ENCODE measurements around the gene OR5K2.

Gene OR5K2

GRCh38 chr3:98525494-98525893, 28.0 kb downstream of the OR5K2 start:
- FAIRE-seq: no peak

- no peak for FAIRE-seq
Measured at GRCh38 chr3:98528474-98529346, 31.2 kb downstream of the OR5K2 start.

DNA sequence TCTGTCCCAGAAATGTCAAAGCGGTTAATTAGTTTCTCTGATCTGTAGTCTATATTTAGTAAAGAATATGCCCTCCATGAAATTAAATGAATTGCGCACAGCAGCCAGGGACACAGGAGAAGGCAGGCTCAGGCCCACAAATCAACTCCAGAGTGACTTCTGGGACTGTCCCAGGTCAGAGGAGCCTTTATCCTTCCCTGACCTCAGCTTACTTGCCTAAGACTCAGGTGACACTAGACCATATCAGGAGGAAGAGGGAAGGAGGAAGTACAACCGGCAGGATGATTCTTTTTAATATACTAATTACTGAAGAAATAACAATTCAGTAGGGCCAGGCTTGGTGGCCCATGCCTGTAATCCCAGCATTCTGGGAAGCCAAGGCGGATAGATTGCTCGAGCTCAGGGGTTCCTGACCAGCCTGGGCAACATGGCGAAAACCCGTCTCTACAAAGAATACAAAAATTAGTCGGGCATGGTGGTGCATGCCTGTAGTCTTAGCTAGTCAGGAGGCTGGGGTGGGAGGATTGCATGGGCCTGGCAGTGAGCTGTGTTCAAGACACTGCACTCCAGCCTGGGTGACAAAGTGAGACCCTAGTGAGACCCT, 32.5 kb downstream of the OR5K2 start:
- FAIRE-seq: no peak

DNA sequence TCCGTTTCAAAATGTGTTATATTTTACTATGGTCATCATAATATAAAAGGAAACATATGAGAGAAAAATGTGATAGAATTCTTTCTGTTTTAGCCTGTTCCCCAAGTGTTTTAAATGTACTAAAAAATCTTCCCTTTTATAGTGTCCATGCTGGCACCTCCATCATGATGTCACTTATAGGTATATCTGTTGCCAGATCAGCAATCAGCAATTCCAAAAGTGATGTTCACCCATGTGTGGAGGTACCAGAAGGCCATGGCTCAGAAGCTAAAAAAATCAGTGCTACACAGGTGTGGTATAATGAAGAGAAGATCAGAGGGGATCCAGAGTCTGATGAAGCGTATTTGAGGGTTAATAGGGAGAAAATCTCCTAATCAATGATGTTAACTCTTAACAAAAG, 33.2 kb downstream of the OR5K2 start:
- no peak for FAIRE-seq

GRCh38 chr3:98531622-98532274, 34.3 kb downstream of the OR5K2 start, which contains the start of gene GPR15:
Gene GPR15, plus strand, starts transcription at chr3:98531978. Its CDS starts 56 bp downstream, at chr3:98532034.
- no peak for FAIRE-seq

DNA sequence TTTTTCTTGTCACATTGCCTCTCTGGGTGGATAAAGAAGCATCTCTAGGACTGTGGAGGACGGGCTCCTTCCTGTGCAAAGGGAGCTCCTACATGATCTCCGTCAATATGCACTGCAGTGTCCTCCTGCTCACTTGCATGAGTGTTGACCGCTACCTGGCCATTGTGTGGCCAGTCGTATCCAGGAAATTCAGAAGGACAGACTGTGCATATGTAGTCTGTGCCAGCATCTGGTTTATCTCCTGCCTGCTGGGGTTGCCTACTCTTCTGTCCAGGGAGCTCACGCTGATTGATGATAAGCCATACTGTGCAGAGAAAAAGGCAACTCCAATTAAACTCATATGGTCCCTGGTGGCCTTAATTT, 34.8 kb downstream of the OR5K2 start:
- FAIRE-seq: no peak

- FAIRE-seq: no peak
Measured at GRCh38 chr3:98532709-98533571, 35.5 kb downstream of the OR5K2 start.

GRCh38 chr3:98534168-98534567, 36.7 kb downstream of the OR5K2 start:
- no peak for FAIRE-seq

DNA sequence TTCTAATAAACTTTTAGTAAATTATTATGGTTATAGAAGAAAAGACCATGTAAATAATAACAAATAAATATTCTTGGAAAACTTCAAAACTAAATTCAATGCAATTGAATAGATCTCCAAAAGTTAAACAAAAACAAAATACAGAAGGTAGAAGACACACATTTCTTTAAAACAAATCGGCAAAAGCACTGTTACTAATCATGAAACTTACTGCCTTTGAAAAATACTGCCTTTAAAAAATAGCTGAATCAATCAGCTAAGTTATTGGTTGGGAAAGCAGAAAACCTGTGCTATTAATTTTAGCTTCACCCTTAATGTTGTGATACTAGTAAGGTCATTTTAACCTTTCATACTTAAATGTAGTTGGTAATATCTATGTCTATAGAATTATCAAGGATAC, 37.3 kb downstream of the OR5K2 start:
- FAIRE-seq: no peak

DNA sequence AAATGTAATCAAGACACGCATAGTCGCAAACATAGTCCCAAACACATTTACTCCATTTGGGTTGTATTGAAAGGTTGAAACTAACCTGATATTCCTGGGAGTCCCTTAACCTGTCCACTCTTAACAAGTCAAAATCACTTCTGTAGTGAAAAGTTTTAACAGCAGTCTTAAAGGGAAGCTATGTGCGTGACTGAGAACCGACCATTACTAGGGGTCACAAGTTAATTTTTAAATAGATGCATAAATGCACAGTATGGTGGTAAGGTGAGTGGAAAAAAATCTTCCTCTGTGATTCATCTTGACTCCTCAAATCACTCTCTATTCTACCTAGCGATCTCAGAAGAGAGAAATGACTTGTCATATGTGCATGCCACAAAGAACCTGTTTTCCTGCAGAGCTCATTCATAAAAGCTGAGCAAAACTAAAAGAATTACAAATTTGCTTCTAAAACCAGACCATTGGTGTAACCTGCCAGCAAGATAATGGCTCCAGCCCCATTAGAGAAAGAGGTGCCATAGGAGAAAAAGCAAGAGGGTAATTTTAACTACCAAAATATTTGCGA, 39.1 kb downstream of the OR5K2 start:
- FAIRE-seq: no peak

GRCh38 chr3:98540346-98540745, 42.9 kb downstream of the OR5K2 start:
- no peak for FAIRE-seq

DNA sequence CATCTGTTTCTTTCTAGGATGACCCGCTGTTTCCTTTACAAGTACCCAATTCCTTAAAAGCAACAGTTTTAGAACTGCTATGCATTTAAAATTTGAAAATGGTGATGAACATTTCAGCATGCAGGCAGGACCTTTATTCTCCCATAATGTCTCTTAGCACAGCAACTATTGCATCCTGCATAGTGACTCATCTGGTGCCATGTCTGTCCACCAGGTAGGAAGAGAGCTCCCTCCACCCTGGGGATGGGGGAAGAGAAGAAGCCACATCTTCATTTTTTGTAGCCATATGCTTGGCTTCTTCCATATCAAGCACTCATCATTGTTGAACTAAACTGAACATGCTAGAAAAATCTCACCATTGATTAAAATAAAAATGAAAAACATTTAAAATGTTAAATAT, 44.2 kb downstream of the OR5K2 start:
- FAIRE-seq: no peak

GRCh38 chr3:98542623-98543022, 45.1 kb downstream of the OR5K2 start:
- no peak for FAIRE-seq

DNA sequence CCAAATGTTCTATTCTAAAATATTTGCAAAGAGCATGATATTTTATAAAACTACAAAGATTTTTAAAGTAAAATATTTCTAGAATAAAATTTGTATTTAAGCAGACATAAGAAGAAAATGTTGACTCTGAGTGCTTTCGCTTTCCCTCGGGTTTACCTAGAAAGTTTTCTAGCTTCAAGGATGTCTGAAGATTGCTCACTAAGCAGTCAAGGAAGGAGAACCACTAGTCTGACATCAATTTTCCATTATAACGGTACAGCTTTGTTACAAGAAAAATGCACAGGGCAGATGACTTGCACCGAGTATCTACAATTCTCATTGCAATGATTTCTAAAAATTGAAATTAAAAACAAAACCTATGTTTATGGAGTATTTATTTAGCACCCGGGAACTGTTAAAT, 48.5 kb downstream of the OR5K2 start:
- FAIRE-seq: no peak

Data from endometrium (tissue), 2 donors.